Muscle of leg (tissue), 11 donors: ENCODE measurements around the gene MRGPRD. TPM values are rescaled to one million over a fixed set of nuclear protein-coding genes. Genes with fewer than 3 reads are reported as not detected.

ENCODE experiments used
- DNase-seq: peaks from one replicate; pipeline ENCODE4 v3.0.0; 2013
- H3K27ac ChIP-seq: one replicate; pipeline ENCODE4 v1.5.1; 2013; ENCODE audit warnings: mild to moderate bottlenecking, low read length, control low read depth
- H3K27me3 ChIP-seq: one replicate; pipeline ENCODE4 v1.6.1; 2013; ENCODE audit warnings: low read length; ENCODE audit not compliant: control insufficient read depth, insufficient read depth
- H3K36me3 ChIP-seq: one replicate; pipeline ENCODE4 v1.6.1; 2013; ENCODE audit warnings: low read length; ENCODE audit not compliant: control insufficient read depth, insufficient read depth
- H3K4me1 ChIP-seq: one replicate; pipeline ENCODE4 v1.6.1; 2013; ENCODE audit warnings: low read length; ENCODE audit not compliant: control insufficient read depth, insufficient read depth
- H3K4me3 ChIP-seq: one replicate; pipeline ENCODE4 v1.5.1; 2013; ENCODE audit warnings: low read length, control low read depth
- H3K9me3 ChIP-seq: replicated peaks from 2 replicates; pipeline ENCODE4 v1.6.1; 2013; ENCODE audit warnings: low read depth, low read length; ENCODE audit not compliant: control insufficient read depth
- WGBS: methylation state at CpG from one replicate; pipeline ENCODE4 v1.1.5; 2013; ENCODE audit warnings: missing lambda C conversion rate; ENCODE audit not compliant: insufficient coverage; 5-methylcytosine and 5-hydroxymethylcytosine counted together
- polyA plus RNA-seq, 8 donors: library from polyadenylated mRNA; unstranded; fragments of 120-200 nt; gene quantifications; one replicate each; pipeline versions ENCODE4 v1.2.1 to v1.2.3, GENCODE V29; 2013; ENCODE audit warnings: inconsistent platforms in 1 of 8, low replicate concordance in 1 of 8; ENCODE audit not compliant: insufficient read length in 8 of 8, insufficient read depth in 1 of 8
- total RNA-seq: library from RNA; stranded (reverse); fragments of 120-200 nt; gene quantifications from one replicate; pipeline ENCODE4 v1.2.4, GENCODE V29; 2013

The MRGPRD gene
- total and polyA plus RNA-seq, 9 donors = 0.25 to 0.60 (median 0.27) TPM; not detected in 6

DNA sequence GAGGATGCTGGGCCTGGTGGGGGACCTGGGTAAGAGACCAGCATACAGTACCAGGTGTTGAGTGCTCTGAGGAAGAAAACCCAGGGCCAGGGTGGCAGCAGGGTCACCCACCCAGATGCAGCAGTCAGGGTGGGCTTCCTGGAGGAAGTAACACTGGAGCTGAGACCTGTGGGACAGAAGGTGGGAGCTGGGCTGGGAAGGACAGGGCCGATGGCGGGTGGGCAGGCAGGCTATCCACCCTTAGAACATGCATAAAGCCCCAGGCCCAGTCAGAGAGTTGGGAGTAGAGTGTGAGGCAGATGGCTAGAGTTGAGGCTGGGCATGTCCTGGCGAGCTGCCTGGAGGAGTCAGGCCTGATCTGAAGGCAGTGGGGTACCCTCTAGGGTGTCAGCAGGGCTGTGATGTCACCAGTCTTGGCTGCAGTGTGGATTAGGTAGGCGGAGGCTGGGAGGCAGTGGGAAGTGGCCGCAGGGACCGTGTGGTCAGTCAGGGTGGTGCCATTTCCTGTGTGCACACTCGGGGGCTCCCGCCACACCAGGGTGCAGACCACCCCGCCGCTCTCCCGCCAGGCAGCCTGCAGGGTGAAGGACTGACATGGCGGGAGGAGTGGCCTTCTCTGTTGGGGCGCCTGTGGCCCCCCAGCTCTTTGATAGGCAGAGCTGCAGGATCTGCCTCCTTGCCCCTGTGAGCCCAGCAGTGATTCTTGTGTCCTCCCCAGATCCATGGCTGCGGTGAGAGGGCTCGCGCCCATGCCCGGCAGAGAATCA is 41.8 kb downstream of the MRGPRD start:
- 87% methylated on average over 16 of the region's 17 CpGs for WGBS
- Histone ChIP-seq H3K36me3 (peaks cover 71% of the 10 kb centered on the region), H3K4me3 (no peak overlapping the region), H3K4me1 (no peaks in the 10 kb centered on the region), H3K27me3 (no peaks in the 10 kb centered on the region), H3K27ac (no peak overlapping the region), H3K9me3 (no peaks in the 10 kb centered on the region)
- no peak for DNase-seq

DNA sequence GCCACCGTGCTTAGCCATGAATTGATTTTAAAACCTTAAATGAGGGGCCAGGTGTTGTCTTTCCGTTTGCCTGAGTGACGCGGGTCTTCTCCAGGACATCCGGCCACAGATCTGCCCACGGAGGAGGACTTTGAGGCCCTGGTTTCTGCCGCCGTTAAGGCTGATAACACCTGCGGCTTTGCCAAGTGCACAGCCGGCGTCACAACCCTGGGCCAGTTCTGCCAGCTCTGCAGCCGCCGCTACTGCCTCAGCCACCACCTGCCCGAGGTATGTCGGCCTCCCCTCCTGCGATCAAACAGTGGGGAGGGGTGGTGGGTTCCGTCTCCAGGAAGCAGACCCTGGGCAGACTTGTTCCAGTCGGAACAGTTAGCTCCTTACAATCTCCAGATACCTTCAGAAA is 42.7 kb downstream of the MRGPRD start:
- Histone ChIP-seq H3K36me3 (peaks cover 80% of the 10 kb centered on the region), H3K4me3 (no peak overlapping the region), H3K9me3 (no peaks in the 10 kb centered on the region), H3K27ac (no peak overlapping the region), H3K4me1 (no peaks in the 10 kb centered on the region), H3K27me3 (no peaks in the 10 kb centered on the region)
- 86% methylated on average over 9 of the region's 18 CpGs for WGBS
- DNase-seq = no peak

DNA sequence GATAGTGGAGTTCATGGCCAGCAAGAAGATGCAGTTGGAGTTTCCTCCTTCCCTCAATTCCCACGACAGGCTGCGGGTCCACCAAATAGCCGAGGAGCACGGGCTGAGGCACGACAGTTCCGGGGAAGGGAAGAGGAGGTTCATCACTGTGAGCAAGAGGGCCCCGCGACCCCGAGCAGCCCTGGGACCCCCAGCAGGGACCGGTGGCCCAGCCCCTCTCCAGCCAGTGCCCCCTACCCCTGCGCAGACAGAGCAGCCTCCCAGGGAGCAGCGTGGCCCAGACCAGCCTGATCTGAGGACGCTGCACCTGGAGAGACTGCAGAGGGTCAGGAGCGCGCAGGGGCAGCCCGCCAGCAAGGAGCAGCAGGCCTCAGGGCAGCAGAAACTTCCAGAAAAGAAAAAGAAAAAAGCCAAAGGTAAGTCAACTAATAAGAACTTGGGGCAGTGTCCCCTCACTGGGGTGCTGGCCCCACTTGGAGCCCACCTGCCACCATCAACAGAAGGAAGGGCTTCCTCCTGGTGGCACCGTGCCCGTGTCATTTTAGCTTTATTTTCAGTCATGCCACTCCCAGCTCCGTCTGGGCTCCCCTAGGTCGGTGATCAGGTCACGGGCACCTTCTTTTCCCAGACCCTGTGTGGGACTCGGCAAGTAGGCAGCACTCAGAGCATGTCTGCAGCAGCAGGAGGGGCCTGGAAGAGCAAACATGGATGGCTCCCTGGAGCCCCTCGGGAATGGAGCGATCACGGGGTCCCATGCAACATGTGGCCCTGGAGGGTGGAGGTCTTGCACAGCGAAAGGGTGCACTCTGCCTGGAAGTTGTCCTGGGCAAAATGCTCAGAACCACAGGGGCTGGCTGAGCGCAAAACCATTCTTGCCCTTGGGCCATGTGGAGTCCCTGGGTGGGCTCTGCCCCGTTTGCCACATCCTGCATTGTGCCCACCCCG is 43.8 kb downstream of the MRGPRD start:
- H3K4me3 ChIP-seq = no peak overlapping the region
- DNase-seq = no peak
- WGBS = 92% methylated on average over 19 of the region's 29 CpGs
- H3K27me3 ChIP-seq = no peaks in the 10 kb centered on the region
- peaks cover 86% of the 10 kb centered on the region for H3K36me3 ChIP-seq
- no peaks in the 10 kb centered on the region for H3K9me3 ChIP-seq
- no peak overlapping the region for H3K27ac ChIP-seq
- H3K4me1 ChIP-seq = no peaks in the 10 kb centered on the region

DNA sequence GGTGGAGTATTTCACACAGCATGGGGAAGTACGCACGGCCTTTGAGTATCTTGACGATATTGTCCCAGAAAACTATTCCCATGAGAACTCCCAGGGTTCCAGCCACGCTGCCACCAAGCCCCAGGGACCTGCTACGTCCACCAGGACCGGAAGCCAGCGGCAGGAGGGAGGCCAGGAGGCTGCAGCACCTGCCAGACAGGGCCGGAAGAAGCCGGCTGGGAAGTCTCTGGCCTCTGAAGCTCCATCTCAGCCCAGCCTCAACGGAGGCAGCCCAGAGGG is 44.5 kb downstream of the MRGPRD start:
- DNase-seq = no peak
- 89% methylated on average over 8 of the region's 10 CpGs for WGBS

DNA sequence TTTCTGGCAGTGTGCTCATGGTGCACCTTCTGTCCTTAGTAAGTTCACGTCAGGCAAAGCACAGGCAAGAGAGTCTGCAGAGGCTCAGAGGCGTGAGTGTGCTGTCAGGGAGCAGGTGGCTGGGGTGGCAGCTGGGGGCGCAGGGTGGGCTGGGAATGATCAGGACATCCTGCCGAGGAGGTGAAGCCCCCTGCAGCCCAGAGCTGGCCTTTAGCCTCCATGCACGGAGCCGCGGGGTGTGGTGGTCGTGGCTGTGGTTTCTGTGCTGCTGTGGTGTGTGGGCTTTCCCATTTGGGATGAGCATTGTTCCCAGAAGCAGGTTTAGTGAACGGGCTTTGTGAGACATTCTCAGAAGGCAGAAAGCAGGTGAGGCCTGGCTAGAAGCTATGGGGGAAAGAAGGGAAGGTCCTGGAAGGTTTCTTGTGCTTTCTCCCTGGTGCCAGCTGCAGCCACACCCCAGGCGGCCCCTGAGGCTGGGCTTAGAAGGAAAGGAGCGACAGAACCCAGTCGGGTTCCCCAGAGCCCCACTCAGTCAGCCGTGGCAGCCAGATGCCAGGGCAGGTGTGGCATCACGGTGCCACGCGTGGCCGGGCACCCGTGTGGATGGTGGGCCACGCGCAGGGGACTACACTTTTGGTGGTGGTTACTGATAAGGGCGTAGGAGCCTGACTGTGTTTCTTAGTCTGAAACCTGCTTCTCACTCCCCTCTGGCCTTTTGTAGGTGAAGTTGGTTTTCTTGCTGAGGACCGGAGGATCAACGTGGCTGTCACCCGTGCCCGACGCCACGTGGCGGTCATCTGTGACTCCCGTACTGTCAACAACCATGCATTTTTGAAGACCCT is 45.0 kb downstream of the MRGPRD start:
- no peaks in the 10 kb centered on the region for H3K27me3 ChIP-seq
- no peaks in the 10 kb centered on the region for H3K9me3 ChIP-seq
- WGBS = 95% methylated on average over 28 of the region's 29 CpGs
- peaks cover 95% of the 10 kb centered on the region for H3K36me3 ChIP-seq
- no peak overlapping the region for H3K27ac ChIP-seq
- H3K4me1 ChIP-seq = no peaks in the 10 kb centered on the region
- no peak overlapping the region for H3K4me3 ChIP-seq
- no peak for DNase-seq

More for the DNA sequence above, 44.5 kb downstream of the MRGPRD start:
- Histone ChIP-seq H3K27ac (no peak overlapping the region), H3K36me3 (peaks cover 92% of the 10 kb centered on the region), H3K4me1 (no peaks in the 10 kb centered on the region), H3K9me3 (no peaks in the 10 kb centered on the region), H3K27me3 (no peaks in the 10 kb centered on the region), H3K4me3 (no peak overlapping the region)

DNA sequence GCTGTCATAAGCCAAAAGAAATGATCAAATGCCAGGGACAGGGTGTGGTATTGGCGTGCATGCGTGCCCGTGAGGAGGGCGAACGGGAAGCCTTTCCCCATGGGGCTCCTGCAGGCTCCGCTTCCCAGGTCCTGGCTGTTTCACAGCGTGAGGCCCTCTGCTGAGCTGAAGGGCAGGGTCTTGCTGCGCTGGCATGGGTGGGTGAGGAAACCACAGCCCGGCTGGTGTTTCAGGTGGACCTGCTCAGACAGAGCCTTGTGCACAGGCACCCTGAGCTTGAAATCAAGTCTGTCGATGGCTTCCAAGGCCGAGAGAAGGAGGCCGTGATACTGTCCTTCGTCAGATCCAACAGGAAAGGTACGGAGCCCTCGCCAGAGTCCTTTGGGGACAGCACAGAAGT is 45.7 kb downstream of the MRGPRD start:
- no peaks in the 10 kb centered on the region for H3K9me3 ChIP-seq
- H3K27ac ChIP-seq = no peak overlapping the region
- H3K36me3 ChIP-seq = peaks cover 95% of the 10 kb centered on the region
- no peaks in the 10 kb centered on the region for H3K4me1 ChIP-seq
- WGBS = 91% methylated on average over 15 of the region's 15 CpGs
- DNase-seq = no peak
- H3K4me3 ChIP-seq = no peak overlapping the region
- no peaks in the 10 kb centered on the region for H3K27me3 ChIP-seq

DNA sequence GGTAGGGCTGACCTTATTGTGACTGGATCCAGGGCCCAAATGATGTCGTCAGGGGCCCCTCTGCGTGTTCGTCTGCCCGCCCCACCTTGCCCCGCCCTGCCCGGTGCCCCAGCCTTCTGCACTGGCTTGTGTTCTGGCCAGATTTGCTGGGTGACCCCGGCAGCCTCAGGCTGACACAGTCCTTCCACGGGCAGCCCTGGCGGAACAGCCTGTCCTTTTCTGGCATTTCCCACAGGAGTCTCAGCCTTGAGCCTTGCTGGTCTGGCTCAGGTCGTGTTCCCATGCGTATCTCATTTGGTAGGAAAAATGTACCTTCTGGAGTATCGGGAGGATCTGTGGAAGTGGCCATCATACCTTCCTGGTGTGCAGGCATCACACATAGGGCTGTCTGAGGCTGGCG is 46.1 kb downstream of the MRGPRD start:
- peaks cover 95% of the 10 kb centered on the region for H3K36me3 ChIP-seq
- no peak overlapping the region for H3K27ac ChIP-seq
- no peaks in the 10 kb centered on the region for H3K27me3 ChIP-seq
- H3K4me1 ChIP-seq = no peaks in the 10 kb centered on the region
- WGBS = 90% methylated on average over 13 of the region's 13 CpGs
- H3K9me3 ChIP-seq = no peaks in the 10 kb centered on the region
- no peak for DNase-seq
- H3K4me3 ChIP-seq = no peak overlapping the region

DNA sequence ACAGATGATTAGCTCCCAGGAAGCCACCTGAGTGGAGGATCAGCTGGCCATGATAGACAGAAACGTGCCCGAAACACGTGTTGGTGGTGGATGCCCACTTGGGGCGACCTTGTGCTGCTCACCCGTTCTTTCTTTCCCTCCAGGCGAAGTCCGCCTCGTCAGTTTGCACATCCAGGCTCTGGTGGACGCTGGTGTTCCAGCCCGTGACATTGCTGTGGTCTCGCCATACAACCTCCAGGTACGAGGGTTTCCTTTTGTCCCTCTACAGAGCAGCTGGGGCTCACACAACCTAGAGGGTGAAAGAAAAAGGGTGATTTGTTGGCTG is 46.5 kb downstream of the MRGPRD start:
- no peak for DNase-seq
- Histone ChIP-seq H3K27ac (no peak overlapping the region), H3K27me3 (no peaks in the 10 kb centered on the region), H3K4me3 (no peak overlapping the region), H3K4me1 (no peaks in the 10 kb centered on the region), H3K9me3 (no peaks in the 10 kb centered on the region), H3K36me3 (peaks cover 95% of the 10 kb centered on the region)
- 93% methylated on average over 11 of the region's 12 CpGs for WGBS

DNA sequence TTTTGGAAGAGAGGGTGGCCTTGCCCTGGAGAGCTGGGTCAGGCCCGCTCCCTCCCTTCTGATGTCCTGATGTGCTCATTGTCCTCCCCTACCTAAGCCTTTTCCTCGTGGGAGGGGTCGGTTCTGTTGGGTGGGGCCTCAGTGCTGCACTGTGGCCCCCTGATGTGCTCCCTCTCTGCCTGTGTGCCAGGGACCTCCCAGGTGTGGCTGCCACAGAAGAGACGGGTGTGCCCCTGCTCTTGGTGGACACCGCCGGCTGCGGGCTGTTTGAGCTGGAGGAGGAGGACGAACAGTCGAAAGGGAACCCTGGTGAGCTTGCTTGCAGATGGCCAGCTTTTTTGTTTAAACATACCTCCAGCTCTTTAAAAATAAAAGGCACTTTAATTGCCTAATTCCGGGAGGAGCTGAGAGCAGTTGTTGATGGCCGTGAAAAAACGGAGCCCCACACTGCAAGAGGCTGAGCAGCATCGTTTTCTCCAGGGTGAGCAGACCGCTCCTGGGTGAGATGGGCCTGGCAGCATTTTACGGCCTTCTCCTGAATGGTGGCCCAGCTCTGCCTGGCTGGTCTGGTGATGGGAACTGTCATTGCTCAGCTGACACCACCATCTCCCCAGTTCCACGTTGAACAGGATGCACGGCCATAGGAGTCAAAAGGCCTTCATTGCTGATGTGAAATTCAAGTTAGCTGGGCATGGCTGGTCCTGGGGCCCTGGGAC is 47.0 kb downstream of the MRGPRD start:
- Histone ChIP-seq H3K4me1 (no peaks in the 10 kb centered on the region), H3K27me3 (no peaks in the 10 kb centered on the region), H3K9me3 (no peaks in the 10 kb centered on the region), H3K36me3 (peaks cover 95% of the 10 kb centered on the region), H3K4me3 (no peak overlapping the region), H3K27ac (no peak overlapping the region)
- WGBS = 72% methylated on average over 12 of the region's 17 CpGs
- DNase-seq = no peak
